Measurements from ENCODE around the gene PIP4K2B.
"Not testable (repeated sequence)": the region's sequence is repeated elsewhere in the genome, so short reads cannot be mapped to it uniquely, and the experiment has no call there.

Gene PIP4K2B

GRCh38 chr17:38787999-38788398 lies 11.4 kb downstream of the PIP4K2B start:
- H3K4me3 ChIP-seq (ENCODE audit: low read length in 2 of 2); H2BK120ac ChIP-seq (ENCODE audit: low read depth, low read length); H2BK15ac ChIP-seq (ENCODE audit: low read length); H2BK12ac ChIP-seq (ENCODE audit: low read length); H4K91ac ChIP-seq (ENCODE audit: low read depth, low read length, poor library complexity); H3K4me2 ChIP-seq (ENCODE audit: insufficient read depth, low read length, poor library complexity, severe bottlenecking); H3K79me1 ChIP-seq (ENCODE audit: low read depth, low read length); H3K4me1 ChIP-seq (ENCODE audit: control insufficient read depth in 2 of 2, insufficient read depth in 1 of 2, low read depth in 1 of 2, low read length in 2 of 2); H2AK5ac ChIP-seq (ENCODE audit: low read depth, low read length); H4K8ac ChIP-seq (ENCODE audit: low read depth, low read length); H2BK5ac ChIP-seq (ENCODE audit: low read length); DNase-seq (ENCODE audit: low spot score); H3K27me3 ChIP-seq (ENCODE audit: control insufficient read depth in 3 of 3, insufficient read depth in 3 of 3, low read depth in 1 of 3, low read length in 3 of 3); H3K4ac ChIP-seq (ENCODE audit: low read length); H2AFZ ChIP-seq (ENCODE audit: low read length); H3K9ac ChIP-seq (ENCODE audit: low read depth, low read length, poor library complexity); H3K23ac ChIP-seq (ENCODE audit: low read depth, low read length, poor library complexity); H3K18ac ChIP-seq (ENCODE audit: low read length); H3K9me3 ChIP-seq (replicated peaks in 1 of 2; ENCODE audit: control insufficient read depth in 2 of 2, insufficient read depth in 1 of 2, low read depth in 1 of 2, low read length in 2 of 2); H3K14ac ChIP-seq (ENCODE audit: low read length); H3K27ac ChIP-seq (replicated peaks; ENCODE audit: low read length): not testable (repeated sequence)
- H3K36me3 ChIP-seq (replicated peaks in 1 of 2; ENCODE audit: control insufficient read depth in 2 of 2, insufficient read depth in 2 of 2, low read length in 2 of 2): peaks cover 33 to 56% of the 10 kb centered on the region in 2 donors
- no CpG with 5 or more reads among the region's 4 CpGs for WGBS, 2 donors (ENCODE audit: extremely low coverage in 2 of 2, insufficient read length in 2 of 2, insufficient replicate concordance in 1 of 2)

DNA sequence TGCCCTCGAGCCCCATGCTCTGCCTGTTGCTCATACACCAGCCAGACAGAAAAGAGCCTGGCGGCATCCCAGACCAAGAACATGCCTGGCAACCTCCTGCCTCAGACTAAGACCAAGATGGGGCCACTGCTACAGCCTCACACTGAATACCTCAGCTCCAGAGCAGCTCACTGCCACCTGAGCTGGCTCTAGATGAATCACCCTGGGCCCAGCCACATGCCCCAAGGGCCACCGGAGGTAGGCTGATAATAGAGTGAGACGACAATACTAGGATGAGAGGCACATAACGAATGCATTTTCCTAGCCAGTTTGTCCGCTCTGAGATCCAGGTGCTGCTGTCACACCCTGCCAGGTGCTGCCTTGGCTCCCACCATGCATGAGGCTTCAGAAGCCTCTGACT lies 13.0 kb downstream of the PIP4K2B start:
- Histone ChIP-seq H2BK5ac (ENCODE audit: low read length) (no peak overlapping the region), H3K14ac (ENCODE audit: low read length) (no peak overlapping the region), H4K91ac (ENCODE audit: low read depth, low read length, poor library complexity) (no peak overlapping the region), H3K4me2 (ENCODE audit: insufficient read depth, low read length, poor library complexity, severe bottlenecking) (no peak overlapping the region), H3K23ac (ENCODE audit: low read depth, low read length, poor library complexity) (no peak overlapping the region), H2AFZ (ENCODE audit: low read length) (no peak overlapping the region), H3K4ac (ENCODE audit: low read length) (no peak overlapping the region), H2BK12ac (ENCODE audit: low read length) (no peak overlapping the region), H3K4me3 (ENCODE audit: low read length in 2 of 2) (no peak overlapping the region), H3K18ac (ENCODE audit: low read length) (no peak overlapping the region), H3K79me1 (ENCODE audit: low read depth, low read length) (peaks cover 5% of the 10 kb centered on the region), H4K8ac (ENCODE audit: low read depth, low read length) (no peak overlapping the region), H3K9me3 (replicated peaks in 1 of 2; ENCODE audit: control insufficient read depth in 2 of 2, insufficient read depth in 1 of 2, low read depth in 1 of 2, low read length in 2 of 2) (no peaks in the 10 kb centered on the region), H3K27me3 (ENCODE audit: control insufficient read depth in 3 of 3, insufficient read depth in 3 of 3, low read depth in 1 of 3, low read length in 3 of 3) (no peaks in the 10 kb centered on the region), H3K36me3 (replicated peaks in 1 of 2; ENCODE audit: control insufficient read depth in 2 of 2, insufficient read depth in 2 of 2, low read length in 2 of 2) (peaks cover 36 to 62% of the 10 kb centered on the region in 2 donors), H3K27ac (replicated peaks; ENCODE audit: low read length) (no peak overlapping the region), H3K9ac (ENCODE audit: low read depth, low read length, poor library complexity) (peak overlapping the region; percentile 14), H2BK15ac (ENCODE audit: low read length) (no peak overlapping the region), H3K4me1 (ENCODE audit: control insufficient read depth in 2 of 2, insufficient read depth in 1 of 2, low read depth in 1 of 2, low read length in 2 of 2) (peaks cover 10% of the 10 kb centered on the region in 2 donors), H2BK120ac (ENCODE audit: low read depth, low read length) (no peak overlapping the region), H2AK5ac (ENCODE audit: low read depth, low read length) (no peak overlapping the region)
- no peak for DNase-seq (ENCODE audit: low spot score)
- no CpG with 5 or more reads among the region's 6 CpGs for WGBS, 2 donors (ENCODE audit: extremely low coverage in 2 of 2, insufficient read length in 2 of 2, insufficient replicate concordance in 1 of 2)

- H3K27ac ChIP-seq (replicated peaks; ENCODE audit: low read length): no peak overlapping the region
- H4K91ac ChIP-seq (ENCODE audit: low read depth, low read length, poor library complexity): no peak overlapping the region
- no peak overlapping the region for H2AFZ ChIP-seq (ENCODE audit: low read length)
- H4K8ac ChIP-seq (ENCODE audit: low read depth, low read length): no peak overlapping the region
- no peak overlapping the region for H3K4me2 ChIP-seq (ENCODE audit: insufficient read depth, low read length, poor library complexity, severe bottlenecking)
- H3K9ac ChIP-seq (ENCODE audit: low read depth, low read length, poor library complexity): no peak overlapping the region
- H3K14ac ChIP-seq (ENCODE audit: low read length): no peak overlapping the region
- no peak for DNase-seq (ENCODE audit: low spot score)
- H3K9me3 ChIP-seq (replicated peaks in 1 of 2; ENCODE audit: control insufficient read depth in 2 of 2, insufficient read depth in 1 of 2, low read depth in 1 of 2, low read length in 2 of 2): no peaks in the 10 kb centered on the region
- H2BK15ac ChIP-seq (ENCODE audit: low read length): no peak overlapping the region
- no peaks in the 10 kb centered on the region for H3K27me3 ChIP-seq (ENCODE audit: control insufficient read depth in 3 of 3, insufficient read depth in 3 of 3, low read depth in 1 of 3, low read length in 3 of 3)
- H3K4ac ChIP-seq (ENCODE audit: low read length): no peak overlapping the region
- H3K18ac ChIP-seq (ENCODE audit: low read length): no peak overlapping the region
- no CpG with 5 or more reads among the region's 3 CpGs for WGBS, 2 donors (ENCODE audit: extremely low coverage in 2 of 2, insufficient read length in 2 of 2, insufficient replicate concordance in 1 of 2)
- H2AK5ac ChIP-seq (ENCODE audit: low read depth, low read length): no peak overlapping the region
- peaks cover 3% of the 10 kb centered on the region for H3K79me1 ChIP-seq (ENCODE audit: low read depth, low read length)
- no peak overlapping the region for H3K23ac ChIP-seq (ENCODE audit: low read depth, low read length, poor library complexity)
- H2BK5ac ChIP-seq (ENCODE audit: low read length): no peak overlapping the region
- H2BK120ac ChIP-seq (ENCODE audit: low read depth, low read length): no peak overlapping the region
- no peaks in the 10 kb centered on the region for H3K4me1 ChIP-seq (ENCODE audit: control insufficient read depth in 2 of 2, insufficient read depth in 1 of 2, low read depth in 1 of 2, low read length in 2 of 2)
- peaks cover 64 to 89% of the 10 kb centered on the region in 2 donors for H3K36me3 ChIP-seq (replicated peaks in 1 of 2; ENCODE audit: control insufficient read depth in 2 of 2, insufficient read depth in 2 of 2, low read length in 2 of 2)
- no peak overlapping the region for H3K4me3 ChIP-seq (ENCODE audit: low read length in 2 of 2)
- H2BK12ac ChIP-seq (ENCODE audit: low read length): no peak overlapping the region
Observed at GRCh38 chr17:38783227-38783626, 16.1 kb downstream of the PIP4K2B start.

DNA sequence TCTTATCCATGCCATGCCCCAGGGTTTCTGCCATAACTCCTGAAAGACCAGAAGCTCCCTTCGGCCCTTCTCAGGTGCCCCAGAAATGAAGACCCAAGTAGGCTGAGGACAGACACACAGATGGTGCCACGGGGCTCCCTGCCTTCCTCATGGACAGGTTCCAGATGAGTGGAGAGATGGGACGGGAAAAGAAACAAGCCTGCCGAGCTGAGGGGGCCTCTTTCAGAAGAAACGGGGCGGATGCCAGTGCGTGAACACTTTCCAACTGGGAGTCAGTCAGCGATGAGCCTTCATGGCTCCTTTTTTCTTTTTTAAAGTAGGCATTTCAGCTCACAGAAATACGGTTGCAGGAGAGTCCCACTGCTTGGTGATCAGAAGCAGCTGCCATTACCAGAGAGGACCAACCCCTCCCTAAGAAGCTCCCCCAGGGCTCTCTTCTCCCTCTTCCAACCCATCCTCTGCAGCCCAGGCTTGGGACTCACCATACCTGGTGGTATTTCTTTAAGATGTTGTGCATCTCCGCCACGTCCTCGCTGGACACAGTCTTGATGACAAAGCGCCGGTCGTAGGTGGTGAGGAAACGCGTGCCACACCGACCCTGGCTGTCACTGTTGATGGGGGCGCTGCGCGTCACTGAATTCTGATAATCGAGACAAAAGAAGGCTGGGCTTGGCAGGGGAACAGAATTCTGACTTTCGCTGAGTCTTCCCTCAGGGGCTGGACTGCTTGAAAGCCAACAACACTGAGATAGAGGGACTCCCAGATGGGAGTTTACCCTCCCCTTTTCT lies 19.2 kb downstream of the PIP4K2B start:
- Histone ChIP-seq H3K14ac (ENCODE audit: low read length) (no peak overlapping the region), H2AFZ (ENCODE audit: low read length) (no peak overlapping the region), H4K91ac (ENCODE audit: low read depth, low read length, poor library complexity) (no peak overlapping the region), H2AK5ac (ENCODE audit: low read depth, low read length) (no peak overlapping the region), H3K18ac (ENCODE audit: low read length) (no peak overlapping the region), H3K4me1 (ENCODE audit: control insufficient read depth in 2 of 2, insufficient read depth in 1 of 2, low read depth in 1 of 2, low read length in 2 of 2) (no peaks in the 10 kb centered on the region), H2BK15ac (ENCODE audit: low read length) (no peak overlapping the region), H3K36me3 (replicated peaks in 1 of 2; ENCODE audit: control insufficient read depth in 2 of 2, insufficient read depth in 2 of 2, low read length in 2 of 2) (peaks cover 68 to 96% of the 10 kb centered on the region in 2 donors), H2BK120ac (ENCODE audit: low read depth, low read length) (no peak overlapping the region), H3K4me3 (ENCODE audit: low read length in 2 of 2) (no peak overlapping the region), H3K79me1 (ENCODE audit: low read depth, low read length) (no peaks in the 10 kb centered on the region), H3K9me3 (replicated peaks in 1 of 2; ENCODE audit: control insufficient read depth in 2 of 2, insufficient read depth in 1 of 2, low read depth in 1 of 2, low read length in 2 of 2) (no peaks in the 10 kb centered on the region), H3K23ac (ENCODE audit: low read depth, low read length, poor library complexity) (peak overlapping the region; percentile 14), H3K9ac (ENCODE audit: low read depth, low read length, poor library complexity) (no peak overlapping the region), H2BK12ac (ENCODE audit: low read length) (no peak overlapping the region), H3K4me2 (ENCODE audit: insufficient read depth, low read length, poor library complexity, severe bottlenecking) (no peak overlapping the region), H4K8ac (ENCODE audit: low read depth, low read length) (no peak overlapping the region), H3K27ac (replicated peaks; ENCODE audit: low read length) (no peak overlapping the region), H3K27me3 (ENCODE audit: control insufficient read depth in 3 of 3, insufficient read depth in 3 of 3, low read depth in 1 of 3, low read length in 3 of 3) (no peaks in the 10 kb centered on the region), H3K4ac (ENCODE audit: low read length) (no peak overlapping the region), H2BK5ac (ENCODE audit: low read length) (no peak overlapping the region)
- no peak for DNase-seq (ENCODE audit: low spot score)
- no CpG with 5 or more reads among the region's 23 CpGs for WGBS, 2 donors (ENCODE audit: extremely low coverage in 2 of 2, insufficient read length in 2 of 2, insufficient replicate concordance in 1 of 2)
